Hepatocyte (in vitro differentiated cells): ENCODE measurements around the gene SLCO2A1.

Experiments
- CTCF ChIP-seq: fragments of 200-600 bp; sonication (generic); IDR thresholded peaks from 2 replicates; pipeline ENCODE4 v1.5.1; 2016; ENCODE audit warnings: antibody characterized with exemption, mild to moderate bottlenecking; ENCODE audit not compliant: poor library complexity
- EZH2 ChIP-seq: fragments of 200-600 bp; sonication (generic); IDR thresholded peaks from 2 replicates; pipeline ENCODE4 v1.6.1; 2016; ENCODE audit warnings: antibody characterized with exemption, mild to moderate bottlenecking, borderline replicate concordance

GRCh38 chr3:133894353-133895207, 135.1 kb downstream of the SLCO2A1 start:
- TF ChIP-seq CTCF = no peak
- no peak for TF ChIP-seq EZH2
